ENCODE results near the gene RGS5.

GRCh38 chr1:163172596-163172995 is 30.1 kb downstream of the RGS5 start:
- TF ChIP-seq, protein P1, sequence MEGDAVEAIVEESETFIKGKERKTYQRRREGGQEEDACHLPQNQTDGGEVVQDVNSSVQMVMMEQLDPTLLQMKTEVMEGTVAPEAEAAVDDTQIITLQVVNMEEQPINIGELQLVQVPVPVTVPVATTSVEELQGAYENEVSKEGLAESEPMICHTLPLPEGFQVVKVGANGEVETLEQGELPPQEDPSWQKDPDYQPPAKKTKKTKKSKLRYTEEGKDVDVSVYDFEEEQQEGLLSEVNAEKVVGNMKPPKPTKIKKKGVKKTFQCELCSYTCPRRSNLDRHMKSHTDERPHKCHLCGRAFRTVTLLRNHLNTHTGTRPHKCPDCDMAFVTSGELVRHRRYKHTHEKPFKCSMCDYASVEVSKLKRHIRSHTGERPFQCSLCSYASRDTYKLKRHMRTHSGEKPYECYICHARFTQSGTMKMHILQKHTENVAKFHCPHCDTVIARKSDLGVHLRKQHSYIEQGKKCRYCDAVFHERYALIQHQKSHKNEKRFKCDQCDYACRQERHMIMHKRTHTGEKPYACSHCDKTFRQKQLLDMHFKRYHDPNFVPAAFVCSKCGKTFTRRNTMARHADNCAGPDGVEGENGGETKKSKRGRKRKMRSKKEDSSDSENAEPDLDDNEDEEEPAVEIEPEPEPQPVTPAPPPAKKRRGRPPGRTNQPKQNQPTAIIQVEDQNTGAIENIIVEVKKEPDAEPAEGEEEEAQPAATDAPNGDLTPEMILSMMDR (IDR thresholded peaks at IDR 0.05) = no peak
- no peak for TF ChIP-seq ZFX (IDR thresholded peaks at IDR 0.05; ENCODE audit: borderline replicate concordance)

Measured in 22Rv1 (cell line).